GM18517 (cell line): Measurements from ENCODE around the gene FNDC8.
"Not testable (repeated sequence)": the region's sequence is repeated elsewhere in the genome, so short reads cannot be mapped to it uniquely, and the experiment has no call there.

ENCODE experiments used
- ATAC-seq: cut with Tn5 transposase; IDR thresholded peaks from one replicate; pipeline ENCODE4 v1.9.1; 2021; ENCODE audit warnings: mild to moderate bottlenecking, moderate library complexity; ENCODE audit not compliant: unreplicated experiment

The FNDC8 gene

GRCh38 chr17:35121315-35121714 lies at the start of gene FNDC8:
Gene FNDC8, plus strand, starts transcription at chr17:35121615. Its CDS starts 79 bp downstream, at chr17:35121694.
- ATAC-seq: no peak

GRCh38 chr17:35073183-35073790 lies 48.1 kb upstream of the FNDC8 start:
- ATAC-seq: no peak

- ATAC-seq: no peak
Measured at GRCh38 chr17:35073991-35074627, 47.3 kb upstream of the FNDC8 start.

GRCh38 chr17:35074711-35075707 lies 46.4 kb upstream of the FNDC8 start:
- no peak for ATAC-seq

- no peak for ATAC-seq
Measured at GRCh38 chr17:35076874-35077273, 44.5 kb upstream of the FNDC8 start.

GRCh38 chr17:35079547-35080423 lies 41.6 kb upstream of the FNDC8 start:
- no peak for ATAC-seq

GRCh38 chr17:35080536-35080935 lies 40.9 kb upstream of the FNDC8 start:
- ATAC-seq: no peak

GRCh38 chr17:35081638-35082037 lies 39.8 kb upstream of the FNDC8 start:
- no peak for ATAC-seq

GRCh38 chr17:35082073-35082657 lies 39.2 kb upstream of the FNDC8 start:
- no peak for ATAC-seq

GRCh38 chr17:35083071-35083470 lies 38.3 kb upstream of the FNDC8 start:
- no peak for ATAC-seq

GRCh38 chr17:35084987-35085386 lies 36.4 kb upstream of the FNDC8 start:
- no peak for ATAC-seq

- ATAC-seq: no peak
Measured at GRCh38 chr17:35086164-35086563, 35.3 kb upstream of the FNDC8 start.

- no peak for ATAC-seq
Measured at GRCh38 chr17:35086931-35087573, 34.4 kb upstream of the FNDC8 start.

GRCh38 chr17:35087731-35088355 lies 33.6 kb upstream of the FNDC8 start:
- ATAC-seq: no peak

- ATAC-seq: peak; percentile 12
Measured at GRCh38 chr17:35088356-35088880, 33.0 kb upstream of the FNDC8 start.

GRCh38 chr17:35088881-35089585 lies 32.4 kb upstream of the FNDC8 start:
- ATAC-seq: peak; percentile 51

GRCh38 chr17:35089586-35090296 lies 31.7 kb upstream of the FNDC8 start:
- peak; percentile 32 for ATAC-seq

- ATAC-seq: not testable (repeated sequence)
Measured at GRCh38 chr17:35090707-35091106, 30.7 kb upstream of the FNDC8 start.
